H1 (cell line): Measurements from ENCODE around the gene TNN. TPM values are rescaled to one million over a fixed set of nuclear protein-coding genes. Genes with fewer than 3 reads are reported as not detected.

Experiments used
- ATF2 ChIP-seq: IDR thresholded peaks from 2 replicates; pipeline ENCODE4 v1.6.1; 2012; ENCODE audit warnings: low read length, inconsistent platforms
- polyA plus RNA-seq, 7 experiments: library from polyadenylated mRNA; depleted of rRNA in 3 of 7; stranded (reverse) in 5 of 7; unstranded in 2 of 7; fragments of >200 nt in 5 of 7; fragments of 200-250 nt in 2 of 7; gene quantifications; 1 replicate in 5 of 7; 2 replicates in 1 of 7; 4 replicates in 1 of 7; pipeline versions ENCODE4 v1.2.1 to v1.2.3, GENCODE V29; 2011 to 2013; ENCODE audit warnings: missing spikeins in 2 of 7, mixed read lengths in 2 of 7
- total RNA-seq: library from RNA; stranded (reverse); fragmentation: NEBNext Ultra II Directional; extraction: Animal tissue kit (Norgen Biotek cat#: 25700); gene quantifications from 2 replicates; pipeline ENCODE4 v1.2.1, GENCODE V29; 2021

The TNN gene
- total and polyA plus RNA-seq, 2 of the 8 experiments (the other 6 are each of a cell fraction or from before 2014, with no cell fraction given): 0.21 to 0.30 TPM

DNA sequence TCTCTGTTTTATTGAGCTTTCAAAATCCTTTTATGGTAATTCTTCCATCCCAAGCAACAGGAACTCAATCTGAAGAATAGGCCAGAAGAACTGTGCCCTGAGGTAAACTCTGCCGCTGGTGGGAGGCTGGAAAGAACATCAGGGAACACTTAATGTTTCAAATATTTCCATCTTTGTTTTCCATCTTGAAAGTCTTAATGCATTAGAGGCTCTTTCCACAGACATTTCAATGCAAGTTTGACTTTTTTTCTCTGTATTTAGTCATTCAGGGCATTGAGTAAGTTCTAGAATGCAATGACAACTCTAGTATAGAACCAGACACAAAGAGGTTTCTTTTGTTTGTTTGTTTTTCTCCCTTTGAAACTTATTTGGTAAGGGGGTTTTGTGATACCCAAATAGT, 63.5 kb downstream of the TNN start (continued):
- TF ChIP-seq ATF2: no peak
